K562 (cell line): ENCODE measurements around the gene CGNL1. TPM values are rescaled to one million over a fixed set of nuclear protein-coding genes. Genes with fewer than 3 reads are reported as not detected.

Source experiments
- CHD7 ChIP-seq: fragments of 200-600 bp; sonication (generic); IDR thresholded peaks from one replicate; pipeline ENCODE4 v1.6.1; 2012; ENCODE audit warnings: mild to moderate bottlenecking, low read depth, low read length, inconsistent platforms
- MGA ChIP-seq: fragments of 450-650 bp; IDR thresholded peaks from 2 replicates; pipeline ENCODE4 v1.6.1; 2016; ENCODE audit warnings: mild to moderate bottlenecking, moderate library complexity
- POLR2AphosphoS2 ChIP-seq: IDR thresholded peaks from 2 replicates; pipeline ENCODE4 v1.6.1; 2012; ENCODE audit warnings: low read length, improper control_type of control experiment
- polyA plus RNA-seq, 8 experiments: library from polyadenylated mRNA; depleted of rRNA in 4 of 8; stranded (reverse) in 5 of 8; unstranded in 3 of 8; fragments of >200 nt; fragmentation: Nextera tagmentation in 2 of 8; fragmentation: Illumina TruSeq in 1 of 8; extraction: Ambion mirVana in 2 of 8; extraction: Trizol in 1 of 8; gene quantifications; 2 replicates each; pipeline versions ENCODE4 v1.2.1 to v1.2.3, GENCODE V29; 2011 to 2014; ENCODE audit warnings: inconsistent platforms in 1 of 8, missing spikeins in 1 of 8
- total RNA-seq, 7 experiments: library from RNA; depleted of rRNA in 6 of 7; stranded (reverse); fragments of >200 nt in 6 of 7; fragmentation: Illumina TruSeq in 2 of 7; extraction: Trizol in 2 of 7; gene quantifications; 2 replicates each; pipeline versions ENCODE4 v1.2.1 to v1.2.3, GENCODE V29; 2011 to 2021; ENCODE audit warnings: low replicate concordance in 1 of 7

The CGNL1 gene
- total and polyA plus RNA-seq, 9 of the 15 experiments (the other 6 are each of a cell fraction or from before 2014, with no cell fraction given): 0.01 to 0.07 TPM; not detected in 7

GRCh38 chr15:57334257-57334656 is 42.0 kb upstream of the CGNL1 start (continued):
- TF ChIP-seq CHD7 (no peak), POLR2AphosphoS2 (no peak), MGA (no peak)
